Activated CD4-positive, alpha-beta memory T cell treated with anti-CD3 and anti-CD28 coated beads for 36 hours (primary cell): ENCODE data around the gene ELL2. TPM values are rescaled to one million over a fixed set of nuclear protein-coding genes. Genes with fewer than 3 reads are reported as not detected.
A peak's percentile ranks its signal among the peaks of the same experiment; 100 is the strongest.

Source experiments
- CTCF ChIA-PET: fragments of 350-600 bp; sonication (Branson Sonifier 250); formaldehyde crosslinking; loops from one replicate; lab custom pipeline; 2021; ENCODE audit warnings: antibody characterized with exemption, inconsistent platforms; lab: Charles Lee
- POLR2A ChIA-PET: fragments of 350-600 bp; sonication (Branson Sonifier 250); formaldehyde crosslinking; loops from one replicate; lab custom pipeline; 2021; ENCODE audit warnings: antibody characterized with exemption; lab: Charles Lee
- DNase-seq: peaks from one replicate; pipeline ENCODE4 v3.0.0-alpha.2; 2020
- H3K27ac Mint-ChIP-seq: one replicate; pipeline ENCODE4 v1.8.0; 2021; ENCODE audit warnings: mixed read lengths
- H3K27me3 Mint-ChIP-seq: one replicate; pipeline ENCODE4 v1.8.0; 2021; ENCODE audit warnings: mixed read lengths
- H3K36me3 Mint-ChIP-seq: one replicate; pipeline ENCODE4 v1.8.0; 2021; ENCODE audit warnings: mixed read lengths
- H3K4me1 Mint-ChIP-seq: one replicate; pipeline ENCODE4 v1.8.0; 2021; ENCODE audit warnings: low read depth, mixed read lengths
- H3K4me3 Mint-ChIP-seq: one replicate; pipeline ENCODE4 v1.8.0; 2021; ENCODE audit warnings: mild to moderate bottlenecking, mixed read lengths
- H3K9me3 Mint-ChIP-seq: one replicate; pipeline ENCODE4 v1.8.0; 2021; ENCODE audit warnings: mixed read lengths
- intact Hi-C: fragments of 100-400 bp; cut with micrococcal nuclease; formaldehyde crosslinking; loops from one replicate; pipeline ENCODE4 v1.15.1; 2023
- total RNA-seq, 2 experiments: library from RNA; stranded (reverse); gene quantifications; one replicate each; pipeline ENCODE4 v1.2.3, GENCODE V29; 2021

Gene ELL2
- total RNA-seq, 2 experiments from 2014 or later: 127 to 132 TPM

DNA sequence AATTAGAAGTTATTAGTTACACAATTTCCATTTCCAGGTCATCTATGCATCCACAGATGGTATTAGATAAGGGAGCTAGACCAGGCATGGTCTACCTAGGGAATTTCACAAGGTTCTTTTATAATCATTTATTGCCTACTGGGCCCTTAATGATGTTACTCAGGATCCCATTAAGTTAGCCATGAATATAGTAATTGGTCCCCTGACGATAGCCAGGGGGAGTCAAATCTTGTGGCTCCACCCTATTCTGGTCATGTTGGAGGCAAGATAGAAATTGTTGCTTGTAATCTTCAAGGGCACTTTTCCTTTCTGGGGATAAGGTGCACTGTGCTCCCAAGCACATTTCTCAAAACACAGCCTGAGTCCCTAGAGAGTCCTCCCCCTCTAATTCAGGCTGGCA is 14.1 kb upstream of the ELL2 start:
- H3K36me3 Mint-ChIP-seq: no peaks in the 10 kb centered on the region
- peaks cover 4% of the 10 kb centered on the region for H3K9me3 Mint-ChIP-seq
- peaks cover 1% of the 10 kb centered on the region for H3K27me3 Mint-ChIP-seq
- CTCF ChIA-PET: interaction anchor here (2.6 kb wide), 1 partner anchor 12 kb away, joined by 7 read pairs; no protein-coding TSS in a partner anchor
- no peak overlapping the region for H3K4me3 Mint-ChIP-seq
- intact Hi-C loops: no loop called here
- H3K27ac Mint-ChIP-seq: no peak overlapping the region
- POLR2A ChIA-PET: no interaction called here
- no peak for DNase-seq
- H3K4me1 Mint-ChIP-seq: peaks cover 3% of the 10 kb centered on the region

DNA sequence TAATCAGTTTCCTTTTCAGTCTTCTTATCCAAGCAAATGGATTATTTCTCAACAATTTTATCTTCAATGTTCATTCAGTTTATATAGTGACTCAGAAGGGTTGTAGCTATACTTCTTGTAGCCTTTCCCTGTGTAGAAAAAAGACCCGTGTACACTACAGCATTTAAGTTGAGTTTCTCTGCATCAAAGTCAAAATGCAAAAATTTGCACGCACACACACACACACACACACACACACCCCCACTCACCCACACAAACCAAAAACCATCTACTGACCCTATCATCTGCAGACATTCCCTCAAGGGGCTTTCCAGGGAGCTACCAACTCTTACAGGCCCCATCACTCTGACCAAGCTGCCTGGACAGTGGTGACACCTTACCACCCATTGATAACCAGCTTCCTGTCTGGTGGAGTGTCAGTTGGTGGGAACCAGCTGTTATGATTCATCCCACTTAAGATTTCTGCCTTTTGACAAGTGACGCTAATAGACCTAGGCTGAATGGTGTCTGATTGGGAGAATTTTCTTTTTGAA is 12.2 kb upstream of the ELL2 start:
- Mint-ChIP-seq H3K27ac (peak overlapping the region; percentile 26), H3K9me3 (peaks cover 7% of the 10 kb centered on the region), H3K4me1 (peaks cover 3% of the 10 kb centered on the region), H3K27me3 (peaks cover 1% of the 10 kb centered on the region), H3K4me3 (no peak overlapping the region), H3K36me3 (no peaks in the 10 kb centered on the region)
- intact Hi-C loops: no loop called here
- DNase-seq: peak; percentile 45
- POLR2A ChIA-PET: interaction anchor here (0.7 to 1.9 kb wide), 3 partner anchors 10 to 104 kb away, joined by 3 to 7 read pairs (median 5); no protein-coding TSS in a partner anchor
- CTCF ChIA-PET: interaction anchor here (0.7 to 2.6 kb wide), 3 partner anchors 12 to 362 kb away, joined by 3 to 7 read pairs (median 3); partner anchors contain the start of gene ELL2

DNA sequence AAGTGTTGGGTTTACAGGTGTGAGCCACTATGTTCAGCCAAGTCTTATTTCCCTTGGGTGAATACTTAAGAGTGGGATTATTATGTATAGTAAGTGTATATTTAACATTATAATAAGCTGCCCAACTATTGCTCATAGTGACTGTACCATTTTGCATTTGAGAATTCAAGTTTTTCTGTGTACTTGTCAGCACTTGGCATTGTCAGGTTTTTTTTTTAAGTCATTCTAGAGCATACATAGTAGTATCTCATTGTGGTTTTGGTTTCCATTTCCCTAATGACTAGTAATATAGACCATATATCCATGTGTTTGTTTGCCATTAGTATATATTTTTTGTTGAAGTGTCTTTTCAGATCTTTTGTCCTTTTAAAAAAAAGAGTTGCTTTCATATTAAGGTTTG is 10.5 kb upstream of the ELL2 start:
- peaks cover 7% of the 10 kb centered on the region for H3K9me3 Mint-ChIP-seq
- no peak overlapping the region for H3K4me3 Mint-ChIP-seq
- ChIA-PET POLR2A (interaction anchor here (0.5 to 1.1 kb wide), 2 partner anchors 11 to 22 kb away, joined by 3 read pairs; no protein-coding TSS in a partner anchor), CTCF (interaction anchor here (1.5 to 1.7 kb wide), 2 partner anchors 10 to 363 kb away, joined by 4 to 7 read pairs; partner anchors contain the start of gene ELL2)
- H3K4me1 Mint-ChIP-seq: peaks cover 3% of the 10 kb centered on the region
- no peaks in the 10 kb centered on the region for H3K27me3 Mint-ChIP-seq
- H3K36me3 Mint-ChIP-seq: no peaks in the 10 kb centered on the region
- DNase-seq: no peak
- intact Hi-C loops: no loop called here
- no peak overlapping the region for H3K27ac Mint-ChIP-seq

DNA sequence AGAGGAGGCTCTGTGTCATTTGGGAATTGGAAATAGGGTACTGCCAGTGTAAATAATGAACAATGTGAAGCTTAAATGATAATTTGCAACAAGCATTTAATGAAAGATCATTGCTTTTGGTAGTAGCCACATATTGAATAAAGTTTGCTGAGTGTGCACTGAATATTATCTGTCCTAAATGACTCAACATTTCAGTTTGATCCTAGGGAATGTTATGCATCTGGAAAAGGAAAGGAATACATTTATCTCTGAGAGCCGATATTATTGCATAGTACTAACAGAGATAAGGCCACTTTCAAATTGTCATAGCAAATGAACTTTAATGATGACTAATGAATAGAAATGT is 8.7 kb upstream of the ELL2 start:
- CTCF ChIA-PET: interaction anchor here (1.1 kb wide), 1 partner anchor 144 kb away, joined by 3 read pairs; no protein-coding TSS in a partner anchor
- intact Hi-C loops: no loop called here
- no peaks in the 10 kb centered on the region for H3K27me3 Mint-ChIP-seq

DNA sequence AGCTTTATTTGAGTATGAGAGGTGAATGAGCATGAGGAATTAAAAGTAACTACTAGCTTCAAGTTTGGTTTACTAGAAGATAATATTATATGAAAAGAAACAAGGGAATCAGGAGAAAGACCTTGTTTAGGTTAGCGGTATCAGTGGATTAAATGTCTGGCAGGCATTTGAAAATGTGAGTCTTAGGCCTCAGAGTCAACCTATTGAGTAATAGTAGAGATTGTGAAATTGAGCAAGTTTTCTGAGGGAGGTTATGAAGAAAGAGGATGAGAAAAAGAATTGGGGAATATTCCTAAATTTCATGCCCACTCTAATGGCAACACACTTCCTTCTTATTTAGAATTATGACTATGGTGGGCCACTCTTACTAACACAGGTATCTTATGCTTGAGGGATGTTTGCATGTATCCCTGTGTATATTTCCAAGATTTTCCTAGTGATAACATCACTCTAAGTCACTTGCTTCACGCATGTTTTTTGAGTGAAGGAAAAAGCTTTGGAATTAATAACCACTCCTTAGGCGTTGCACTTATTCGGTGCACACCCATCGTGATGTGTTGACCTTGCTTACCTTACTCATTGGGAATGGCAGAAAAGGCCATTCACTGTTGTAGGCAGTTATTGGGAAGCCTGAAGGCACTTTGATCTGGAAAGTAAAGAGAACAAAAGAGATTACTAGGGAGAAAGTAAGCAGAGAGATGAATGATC is 8.2 kb upstream of the ELL2 start:
- H3K27ac Mint-ChIP-seq: no peak overlapping the region
- intact Hi-C loops: loop anchor here (10.0 kb wide), 2 partner anchors 845 to 905 kb away; partner anchors contain the start of gene ERAP2
- POLR2A ChIA-PET: no interaction called here
- H3K4me1 Mint-ChIP-seq: peaks cover 7% of the 10 kb centered on the region
- no peaks in the 10 kb centered on the region for H3K36me3 Mint-ChIP-seq
- CTCF ChIA-PET: interaction anchor here (0.5 kb wide), 1 partner anchor 957 kb away, joined by 4 read pairs; no protein-coding TSS in a partner anchor
- H3K27me3 Mint-ChIP-seq: no peaks in the 10 kb centered on the region
- H3K4me3 Mint-ChIP-seq: no peak overlapping the region
- DNase-seq: no peak
- H3K9me3 Mint-ChIP-seq: peaks cover 7% of the 10 kb centered on the region

More for the DNA sequence above, 8.7 kb upstream of the ELL2 start:
- no peak overlapping the region for H3K27ac Mint-ChIP-seq
- peaks cover 5% of the 10 kb centered on the region for H3K4me1 Mint-ChIP-seq
- peaks cover 7% of the 10 kb centered on the region for H3K9me3 Mint-ChIP-seq
- DNase-seq: no peak
- POLR2A ChIA-PET: no interaction called here
- no peak overlapping the region for H3K4me3 Mint-ChIP-seq
- no peaks in the 10 kb centered on the region for H3K36me3 Mint-ChIP-seq

DNA sequence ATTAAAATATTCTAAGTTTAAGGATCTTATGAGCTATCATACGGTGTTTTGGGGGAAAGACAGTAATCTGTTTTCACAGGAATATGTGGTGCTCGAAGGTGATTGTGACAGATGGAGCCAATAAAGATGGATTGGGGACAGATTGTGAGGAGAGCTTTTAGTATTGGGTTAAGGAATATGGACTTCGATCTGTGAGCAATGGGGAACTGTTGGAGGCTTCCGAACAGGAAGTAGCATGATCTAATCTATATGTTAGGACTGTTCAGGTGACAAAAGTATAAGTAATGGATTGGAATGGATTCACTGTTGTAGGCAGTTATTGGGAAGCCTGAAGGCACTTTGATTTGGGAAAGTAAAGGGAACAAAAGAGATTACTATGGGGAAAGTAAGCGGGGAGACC is 7.4 kb upstream of the ELL2 start:
- H3K27ac Mint-ChIP-seq: no peak overlapping the region
- no peaks in the 10 kb centered on the region for H3K27me3 Mint-ChIP-seq
- ChIA-PET CTCF (no interaction called here), POLR2A (no interaction called here)
- peaks cover 7% of the 10 kb centered on the region for H3K9me3 Mint-ChIP-seq
- no peak overlapping the region for H3K4me3 Mint-ChIP-seq
- no peak for DNase-seq
- H3K4me1 Mint-ChIP-seq: peaks cover 12% of the 10 kb centered on the region
- H3K36me3 Mint-ChIP-seq: no peaks in the 10 kb centered on the region
- intact Hi-C loops: loop anchor here (10.0 kb wide), 2 partner anchors 846 to 906 kb away; partner anchors contain the start of gene ERAP2

DNA sequence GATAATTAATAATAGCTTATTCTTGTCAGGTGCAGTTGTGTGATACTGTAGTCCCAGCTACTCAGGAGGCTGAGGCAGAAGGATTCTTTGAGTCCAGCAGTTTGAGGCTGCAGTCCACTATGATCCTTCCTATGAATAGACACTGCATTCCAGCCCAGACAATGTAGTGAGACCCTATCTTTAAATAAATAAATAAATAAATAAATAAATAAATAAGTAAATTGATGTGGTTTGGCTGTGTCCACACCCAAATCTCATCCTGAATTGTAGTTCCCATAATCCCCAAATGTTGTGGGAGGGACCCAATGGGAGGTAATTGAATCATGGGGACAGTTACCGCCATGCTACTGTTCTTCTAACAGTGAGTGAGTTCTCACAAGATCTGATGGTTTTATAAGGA is 5.6 kb upstream of the ELL2 start:
- CTCF ChIA-PET: no interaction called here
- Mint-ChIP-seq H3K36me3 (no peaks in the 10 kb centered on the region), H3K4me1 (peaks cover 24% of the 10 kb centered on the region), H3K27me3 (no peaks in the 10 kb centered on the region), H3K4me3 (no peak overlapping the region), H3K27ac (no peak overlapping the region), H3K9me3 (peaks cover 3% of the 10 kb centered on the region)
- POLR2A ChIA-PET: no interaction called here
- intact Hi-C loops: loop anchor here (10.0 kb wide), 2 partner anchors 848 to 908 kb away; partner anchors contain the start of gene ERAP2
- DNase-seq: no peak

DNA sequence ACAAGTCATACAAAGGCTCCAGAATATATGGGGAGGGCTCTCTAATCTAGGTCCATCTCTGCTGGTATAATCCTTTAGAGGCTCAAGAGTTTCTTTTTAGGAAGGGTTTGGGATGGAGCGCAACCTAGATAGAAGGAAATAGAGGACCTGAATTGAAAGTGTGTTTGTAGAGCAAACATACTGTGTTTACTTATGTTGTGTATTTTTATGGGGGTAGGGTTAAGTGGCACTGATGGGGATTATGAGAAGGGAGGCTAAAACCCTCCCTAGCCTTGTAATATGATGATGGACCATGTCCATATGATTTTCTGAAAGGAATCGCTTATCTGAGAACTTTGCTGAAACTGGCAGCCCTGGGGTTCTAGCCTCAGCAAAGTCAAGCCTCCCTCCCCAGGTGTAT is 4.4 kb upstream of the ELL2 start:
- Mint-ChIP-seq H3K4me1 (peaks cover 28% of the 10 kb centered on the region), H3K36me3 (peaks cover 1% of the 10 kb centered on the region), H3K4me3 (no peak overlapping the region), H3K9me3 (peaks cover 3% of the 10 kb centered on the region), H3K27ac (no peak overlapping the region), H3K27me3 (no peaks in the 10 kb centered on the region)
- no peak for DNase-seq
- intact Hi-C loops: loop anchor here (10.0 kb wide), 2 partner anchors 849 to 909 kb away; partner anchors contain the start of gene ERAP2
- ChIA-PET CTCF (no interaction called here), POLR2A (no interaction called here)

DNA sequence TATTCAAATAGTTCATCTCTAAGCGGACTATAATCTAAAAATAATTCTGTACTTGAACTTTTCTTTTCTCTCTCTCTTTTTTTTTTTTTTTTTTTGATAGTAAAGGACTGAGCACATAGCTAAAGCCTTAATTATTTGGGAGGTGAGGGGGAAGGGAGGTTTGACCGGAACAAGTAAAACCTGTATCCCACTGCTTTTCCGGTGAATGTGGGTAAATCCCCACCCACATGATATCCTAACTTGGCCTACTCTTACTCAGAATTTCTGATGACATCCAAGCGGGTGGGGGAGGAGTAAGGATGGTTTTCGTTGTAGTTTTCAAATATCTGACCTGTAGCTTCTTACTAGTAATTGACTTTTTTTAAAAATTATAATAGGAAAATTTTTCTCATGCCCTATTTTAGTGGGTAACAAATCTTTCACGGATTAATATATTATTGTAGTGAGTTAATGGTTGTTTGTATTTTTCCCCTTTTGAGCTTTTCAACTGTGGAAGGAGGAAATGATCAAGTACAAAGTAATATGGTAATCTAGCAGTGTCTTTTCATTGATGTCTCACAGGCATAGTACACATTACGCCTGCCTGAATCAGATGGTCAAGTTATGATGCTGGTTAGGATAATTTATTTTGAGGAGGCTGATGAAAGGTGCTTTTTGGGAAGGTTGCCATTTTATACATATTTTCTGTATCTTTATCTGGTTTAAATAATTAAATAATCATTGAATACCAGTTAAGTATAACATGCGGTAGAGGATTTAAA is 2.2 kb upstream of the ELL2 start:
- H3K4me1 Mint-ChIP-seq: peaks cover 45% of the 10 kb centered on the region
- intact Hi-C loops: loop anchor here (2.0 to 10.0 kb wide), 11 partner anchors 33 to 1347 kb away; partner anchors contain the start of genes ARSK, ERAP2, GPR150 and KIAA0825
- H3K36me3 Mint-ChIP-seq: peaks cover 21% of the 10 kb centered on the region
- DNase-seq: peak; percentile 67
- ChIA-PET POLR2A (interaction anchor here (0.9 to 1.8 kb wide), 4 partner anchors 10 to 116 kb away, joined by 3 to 7 read pairs (median 4); no protein-coding TSS in a partner anchor), CTCF (interaction anchor here (0.7 to 2.7 kb wide), 6 partner anchors 9 to 373 kb away, joined by 3 to 11 read pairs (median 5); no protein-coding TSS in a partner anchor)
- no peaks in the 10 kb centered on the region for H3K27me3 Mint-ChIP-seq
- H3K27ac Mint-ChIP-seq: peak overlapping the region; percentile 98
- H3K9me3 Mint-ChIP-seq: no peaks in the 10 kb centered on the region
- no peak overlapping the region for H3K4me3 Mint-ChIP-seq

DNA sequence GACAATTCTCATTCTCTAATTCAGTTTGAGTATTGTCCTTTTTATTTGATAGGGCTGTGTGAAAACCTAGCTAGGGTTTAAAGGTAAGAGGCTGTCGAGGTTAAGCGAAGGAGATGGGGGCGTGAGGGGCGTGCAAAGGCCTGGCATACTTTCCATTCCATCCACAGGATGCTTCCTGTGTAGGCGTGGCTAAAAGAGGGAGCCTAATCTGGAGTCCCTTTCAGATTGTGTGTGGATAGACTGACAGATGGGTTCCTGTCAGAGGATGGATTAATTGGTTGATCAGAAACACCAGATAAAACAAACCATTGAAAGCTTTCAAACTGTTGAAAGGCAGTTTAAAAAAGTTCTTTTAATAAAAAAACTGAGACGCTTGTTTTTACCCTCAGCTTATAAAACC is 1.1 kb upstream of the ELL2 start:
- H3K4me3 Mint-ChIP-seq: peak overlapping the region; percentile 89
- ChIA-PET POLR2A (interaction anchor here (0.7 to 2.1 kb wide), 4 partner anchors 92 to 189 kb away, joined by 3 to 7 read pairs (median 4); no protein-coding TSS in a partner anchor), CTCF (interaction anchor here (0.6 to 6.4 kb wide), 7 partner anchors 10 to 374 kb away, joined by 3 to 46 read pairs (median 4); no protein-coding TSS in a partner anchor)
- H3K36me3 Mint-ChIP-seq: peaks cover 25% of the 10 kb centered on the region
- intact Hi-C loops: loop anchor here (1.0 to 10.0 kb wide), 17 partner anchors 34 to 1345 kb away; partner anchors contain the start of genes ARSK, ERAP2, GPR150 and KIAA0825
- no peaks in the 10 kb centered on the region for H3K9me3 Mint-ChIP-seq
- peaks cover 56% of the 10 kb centered on the region for H3K4me1 Mint-ChIP-seq
- DNase-seq: peak; percentile 54
- H3K27ac Mint-ChIP-seq: peak overlapping the region; percentile 98
- H3K27me3 Mint-ChIP-seq: no peaks in the 10 kb centered on the region

DNA sequence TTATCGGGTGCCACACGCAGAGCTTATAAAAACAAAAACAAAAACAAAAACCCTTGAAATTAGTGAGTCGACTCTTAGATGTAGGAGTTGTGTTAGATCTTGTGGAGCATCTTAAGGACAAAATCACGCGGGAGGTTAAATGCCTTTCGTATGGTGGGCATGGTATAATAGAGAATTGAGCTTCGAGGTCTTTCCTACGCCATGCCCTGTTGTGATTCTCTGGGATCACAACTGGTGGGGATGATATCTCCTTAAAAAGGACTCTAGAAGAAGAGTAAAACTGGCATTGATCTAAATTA is 773 bp upstream of the ELL2 start:
- Mint-ChIP-seq H3K27ac (peak overlapping the region; percentile 98), H3K36me3 (peaks cover 25% of the 10 kb centered on the region), H3K9me3 (no peaks in the 10 kb centered on the region), H3K4me1 (peaks cover 59% of the 10 kb centered on the region), H3K27me3 (no peaks in the 10 kb centered on the region), H3K4me3 (peak overlapping the region; percentile 89)
- ChIA-PET CTCF (interaction anchor here (0.6 to 6.4 kb wide), 7 partner anchors 10 to 374 kb away, joined by 3 to 46 read pairs (median 4); no protein-coding TSS in a partner anchor), POLR2A (interaction anchor here (0.7 to 2.1 kb wide), 4 partner anchors 92 to 189 kb away, joined by 3 to 7 read pairs (median 4); no protein-coding TSS in a partner anchor)
- no peak for DNase-seq
- intact Hi-C loops: loop anchor here (1.0 to 10.0 kb wide), 17 partner anchors 34 to 1345 kb away; partner anchors contain the start of genes ARSK, ERAP2, GPR150 and KIAA0825
